Posterior cingulate gyrus (tissue), 11 donors: Measurements from ENCODE around the gene PITX2.
A peak's percentile ranks its signal among the peaks of the same experiment; 100 is the strongest.

Experiments used
- DNase-seq, 10 donors: peaks; one replicate each; pipeline versions ENCODE4 v3.0.0 to v3.0.0-alpha.2; 2020 to 2021; ENCODE audit warnings: mixed read lengths in 3 of 10
- intact Hi-C: fragments of 100-400 bp; cut with DNase I; formaldehyde crosslinking; loops from one replicate; pipeline ENCODE4 v1.15.1; 2023

PITX2 gene

DNA sequence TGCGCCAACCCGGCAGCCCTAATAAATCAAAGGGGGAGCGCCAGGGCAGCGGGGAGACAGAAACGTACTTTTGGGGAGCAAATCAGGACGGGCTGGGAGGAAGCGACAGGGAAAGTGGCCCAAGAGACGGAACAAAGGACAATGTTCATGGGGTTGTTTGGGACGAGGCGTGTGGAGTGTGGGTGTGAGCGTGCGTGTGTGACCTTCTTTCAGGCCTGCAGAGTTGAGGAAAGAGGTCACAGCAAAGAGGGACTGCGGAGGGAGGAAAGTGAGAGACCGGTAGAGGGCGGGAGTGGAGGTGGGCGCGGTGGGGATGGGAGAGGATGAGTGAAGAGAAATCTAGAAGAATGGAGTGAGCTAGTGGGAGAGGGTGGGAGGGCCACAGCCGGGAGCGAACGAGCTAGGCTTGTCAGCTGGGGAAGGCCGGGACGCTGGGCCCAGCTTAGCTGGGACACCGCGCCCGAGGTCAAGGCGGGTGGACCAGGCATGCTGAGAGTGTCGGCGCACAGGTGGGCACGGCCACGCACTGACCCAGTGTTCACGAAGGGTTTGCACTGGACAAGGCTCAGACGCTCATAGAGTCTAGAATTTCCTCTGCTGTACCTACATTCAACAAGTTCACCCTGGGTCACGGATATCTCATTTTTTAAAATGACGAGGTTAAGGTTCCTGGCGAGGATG is 14.7 kb upstream of the PITX2 start:
- intact Hi-C loops, result loop anchor here (10.0 kb wide), 2 partner anchors 1217 to 1397 kb away; no protein-coding TSS in a partner anchor
- peak in 1 of 10 donors; percentile 52 for DNase-seq

GRCh38 chr4:110636680-110637407 is 14.0 kb upstream of the PITX2 start:
- intact Hi-C loops, result loop anchor here (10.0 kb wide), 2 partner anchors 1218 to 1398 kb away; no protein-coding TSS in a partner anchor
- peak in 2 of 10 donors; percentile 62 to 70 for DNase-seq

DNA sequence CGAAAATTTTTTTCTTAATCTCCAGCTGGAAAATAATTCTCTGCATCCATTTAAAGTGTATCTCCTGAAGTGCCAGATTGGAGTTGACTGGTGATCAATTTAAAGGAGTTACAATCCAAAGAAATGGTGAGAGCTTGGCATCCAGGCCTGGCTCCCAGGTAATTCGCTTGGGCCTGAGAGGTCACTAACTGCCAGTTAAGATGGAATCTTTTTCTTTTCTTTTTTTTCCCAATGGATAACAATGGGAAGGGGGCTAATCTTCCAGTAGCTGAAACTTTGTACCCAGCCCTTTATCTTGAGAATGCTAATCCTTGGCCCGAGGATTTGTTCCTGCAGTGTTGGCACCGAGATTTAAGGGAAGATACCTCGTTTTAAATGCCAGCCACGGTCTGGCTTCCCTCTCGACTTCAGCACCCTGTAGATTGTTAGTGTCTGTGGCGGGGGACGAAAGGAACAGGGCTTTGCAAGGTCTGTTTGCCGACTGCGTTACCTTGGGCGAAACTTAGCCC is 13.3 kb upstream of the PITX2 start:
- intact Hi-C loops, result loop anchor here (10.0 kb wide), 2 partner anchors 1219 to 1399 kb away; no protein-coding TSS in a partner anchor

GRCh38 chr4:110635163-110635865 is 12.4 kb upstream of the PITX2 start:
- intact Hi-C loops, result loop anchor here (10.0 kb wide), 2 partner anchors 1219 to 1399 kb away; no protein-coding TSS in a partner anchor
- no peak for DNase-seq

More for the DNA sequence above, 13.3 kb upstream of the PITX2 start:
- DNase-seq, result no peak

- intact Hi-C loops, result loop anchor here (5.0 to 10.0 kb wide), 3 partner anchors 843 to 1400 kb away; no protein-coding TSS in a partner anchor
- no peak for DNase-seq
These were observed 11.7 kb upstream of the PITX2 start for GRCh38 chr4:110634350-110635162.

DNA sequence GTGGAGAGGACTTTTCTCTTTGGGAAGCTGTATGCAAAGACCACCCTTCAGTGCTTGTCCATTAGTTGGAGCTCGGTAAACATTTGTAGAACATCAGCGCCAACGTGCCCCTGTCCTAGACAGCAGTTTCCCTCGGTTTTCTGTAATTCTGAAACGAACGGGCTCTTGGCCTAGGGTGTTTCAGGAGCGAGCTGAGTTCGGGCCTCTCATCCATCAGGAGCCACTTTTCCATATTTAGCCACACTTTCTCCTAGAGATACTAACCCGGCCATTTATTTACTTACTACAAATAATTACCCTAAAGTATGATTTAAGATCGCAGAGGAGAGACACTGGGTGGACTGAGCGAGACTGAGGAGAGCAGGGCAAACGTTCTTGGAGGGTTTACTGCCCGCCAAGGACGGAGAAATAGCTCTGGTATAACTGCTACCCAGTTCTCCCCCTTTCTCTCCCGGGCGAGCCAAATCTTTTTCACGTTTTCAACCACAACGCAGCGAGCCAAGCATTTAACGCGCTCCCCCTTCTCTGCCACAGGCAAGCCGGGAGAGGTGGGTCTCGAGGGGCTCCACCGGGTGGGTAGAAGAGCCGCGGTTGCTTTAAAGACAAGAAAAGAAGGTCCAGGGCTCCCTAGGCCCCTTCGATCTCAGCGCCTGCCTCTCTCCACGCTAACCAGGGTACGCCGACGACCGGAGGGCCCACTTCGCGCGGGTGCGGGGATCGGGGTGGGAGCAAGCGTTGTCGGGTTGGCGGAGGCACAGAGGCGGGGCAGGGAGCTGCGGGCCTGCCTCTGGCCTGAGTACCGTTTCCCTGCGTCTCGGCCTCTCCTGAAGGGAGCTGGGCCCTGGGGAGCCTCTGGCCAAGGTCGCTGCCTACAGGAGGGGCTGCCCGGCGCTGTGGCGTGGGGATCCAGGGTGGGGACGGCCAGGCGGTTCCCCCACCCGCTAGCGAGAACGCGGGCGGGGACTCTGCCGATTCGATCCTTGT is 10.8 kb upstream of the PITX2 start:
- intact Hi-C loops, result loop anchor here (5.0 to 10.0 kb wide), 3 partner anchors 844 to 1401 kb away; no protein-coding TSS in a partner anchor
- DNase-seq, result peak in 1 of 10 donors; percentile 73

DNA sequence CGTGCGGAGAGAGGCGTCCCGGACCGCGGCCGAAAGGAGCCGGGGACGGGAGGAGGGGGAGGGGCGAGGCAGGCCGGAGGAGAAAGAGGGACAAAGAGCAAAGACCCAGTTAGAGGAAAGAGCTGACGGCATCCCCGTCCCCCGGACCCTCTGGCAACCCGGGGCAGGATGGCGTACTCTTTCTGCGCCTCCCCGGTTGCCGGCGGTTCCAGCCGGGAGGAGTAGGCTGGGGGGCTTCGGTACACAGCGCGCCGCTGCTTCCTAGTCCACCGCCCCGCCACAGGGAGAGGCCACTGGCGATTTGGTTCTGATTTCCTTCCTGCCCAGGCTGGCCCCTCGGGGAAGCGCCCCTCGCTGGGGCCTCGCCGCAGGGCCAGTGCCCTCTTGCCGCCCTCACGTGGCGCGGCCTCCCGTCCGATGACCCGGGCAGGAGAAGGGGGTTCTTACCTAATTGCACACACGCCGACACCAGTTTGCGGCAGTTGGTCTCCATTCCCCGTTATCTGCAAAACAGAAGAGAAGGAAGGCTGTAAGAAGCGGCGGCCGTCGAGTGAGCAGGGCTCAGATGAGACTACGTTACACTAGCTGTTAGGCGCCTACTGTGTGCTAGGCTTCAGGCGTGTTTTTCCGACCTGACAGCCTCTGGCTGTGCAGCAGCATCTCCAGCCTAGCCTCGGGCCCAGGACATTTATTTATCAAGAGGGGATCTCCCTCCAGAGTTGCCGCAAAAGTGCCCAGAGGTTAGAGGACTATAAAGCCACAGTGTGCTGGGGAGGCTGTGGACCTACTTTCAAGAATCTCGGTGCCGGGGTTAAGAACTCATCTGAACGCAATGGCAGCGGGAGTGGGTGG is 9.9 kb upstream of the PITX2 start:
- intact Hi-C loops, result loop anchor here (1.0 to 10.0 kb wide), 4 partner anchors 845 to 1402 kb away; no protein-coding TSS in a partner anchor
- peak in 1 of 10 donors; percentile 71 for DNase-seq

DNA sequence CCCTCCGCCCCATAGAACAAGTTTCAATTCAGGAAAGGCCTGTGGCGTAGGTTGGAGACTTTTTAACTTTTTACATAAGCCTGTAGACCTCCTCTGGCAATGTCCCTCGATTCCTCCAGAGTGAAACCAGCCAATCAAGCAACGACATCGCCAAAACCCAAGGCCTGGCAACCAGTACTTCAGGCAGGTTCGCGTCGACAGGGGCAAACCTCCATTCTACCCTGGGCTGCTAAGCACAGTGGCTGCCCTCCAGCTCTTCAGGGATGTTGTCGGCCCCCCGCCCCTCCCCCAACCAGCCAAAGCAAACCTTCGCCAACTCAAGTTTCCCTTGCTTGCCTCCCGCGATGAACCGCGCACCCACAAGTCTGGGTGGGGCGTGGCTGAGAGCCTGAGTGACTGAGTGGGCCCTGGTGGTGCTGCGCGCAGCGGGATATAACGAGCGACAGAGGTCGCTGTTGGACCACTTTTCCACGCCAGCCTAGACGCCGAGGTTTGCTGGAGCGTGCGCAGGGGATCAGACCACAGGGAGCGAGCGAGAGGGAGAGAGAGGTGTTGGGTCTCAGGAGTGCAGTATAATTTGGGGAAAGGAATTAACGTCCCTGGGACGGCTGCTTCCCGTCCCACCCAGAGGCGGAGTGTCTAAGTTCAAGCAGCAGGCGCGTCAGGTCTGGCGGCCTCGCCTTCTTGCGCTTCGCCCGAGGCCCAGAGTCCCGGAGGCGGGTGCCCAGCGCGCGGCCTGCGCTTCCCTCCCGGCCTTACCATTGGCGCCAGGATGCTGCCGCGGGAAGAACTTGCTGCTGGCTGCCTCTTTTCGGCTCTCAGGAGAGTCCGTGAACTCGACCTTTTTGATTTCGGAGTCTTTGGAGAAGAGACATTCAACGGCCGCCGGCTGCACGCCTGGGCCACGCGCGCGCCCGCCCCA is 9.0 kb upstream of the PITX2 start:
- intact Hi-C loops, result loop anchor here (1.0 to 10.0 kb wide), 4 partner anchors 845 to 1403 kb away; no protein-coding TSS in a partner anchor
- DNase-seq, result peak in 9 of 10 donors; percentile 35 to 94 (median 62)

GRCh38 chr4:110630688-110631402 is 8.0 kb upstream of the PITX2 start:
- DNase-seq, result peak in 2 of 10 donors; percentile 36 to 58
- intact Hi-C loops, result loop anchor here (5.0 to 10.0 kb wide), 3 partner anchors 846 to 1404 kb away; no protein-coding TSS in a partner anchor

GRCh38 chr4:110629780-110630687 is 7.2 kb upstream of the PITX2 start:
- DNase-seq, result no peak
- intact Hi-C loops, result loop anchor here (5.0 to 10.0 kb wide), 3 partner anchors 847 to 1405 kb away; no protein-coding TSS in a partner anchor

DNA sequence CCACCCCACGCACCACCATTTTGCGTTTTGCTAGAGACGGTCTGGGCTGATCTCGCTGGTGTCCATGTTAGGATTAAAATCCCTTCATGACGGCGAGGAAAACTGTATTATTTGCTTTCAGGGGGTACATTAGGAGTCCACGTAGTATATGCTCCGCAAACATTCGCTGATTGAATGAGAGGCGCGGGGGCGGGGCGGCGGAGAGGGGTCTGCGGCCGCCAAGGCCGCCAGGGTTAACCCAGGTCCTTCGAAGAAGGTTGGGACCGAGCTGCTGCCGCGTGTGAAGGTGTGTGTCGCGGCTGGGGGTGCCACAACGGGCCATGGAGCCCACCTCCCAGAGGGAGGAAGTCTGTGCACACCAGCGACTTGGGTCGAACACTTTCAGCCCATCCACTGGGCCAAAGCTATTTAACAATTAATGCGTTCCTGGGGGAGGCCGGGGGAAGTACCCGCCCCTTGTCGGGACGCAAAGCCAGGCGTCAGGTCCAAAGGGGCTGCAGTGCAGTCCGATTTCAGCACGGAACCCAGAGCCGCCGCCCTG is 6.4 kb upstream of the PITX2 start:
- intact Hi-C loops, result no loop called here
- DNase-seq, result peak in 1 of 10 donors; percentile 53

GRCh38 chr4:110628663-110629213 is 5.9 kb upstream of the PITX2 start:
- intact Hi-C loops, result no loop called here
- DNase-seq, result no peak

DNA sequence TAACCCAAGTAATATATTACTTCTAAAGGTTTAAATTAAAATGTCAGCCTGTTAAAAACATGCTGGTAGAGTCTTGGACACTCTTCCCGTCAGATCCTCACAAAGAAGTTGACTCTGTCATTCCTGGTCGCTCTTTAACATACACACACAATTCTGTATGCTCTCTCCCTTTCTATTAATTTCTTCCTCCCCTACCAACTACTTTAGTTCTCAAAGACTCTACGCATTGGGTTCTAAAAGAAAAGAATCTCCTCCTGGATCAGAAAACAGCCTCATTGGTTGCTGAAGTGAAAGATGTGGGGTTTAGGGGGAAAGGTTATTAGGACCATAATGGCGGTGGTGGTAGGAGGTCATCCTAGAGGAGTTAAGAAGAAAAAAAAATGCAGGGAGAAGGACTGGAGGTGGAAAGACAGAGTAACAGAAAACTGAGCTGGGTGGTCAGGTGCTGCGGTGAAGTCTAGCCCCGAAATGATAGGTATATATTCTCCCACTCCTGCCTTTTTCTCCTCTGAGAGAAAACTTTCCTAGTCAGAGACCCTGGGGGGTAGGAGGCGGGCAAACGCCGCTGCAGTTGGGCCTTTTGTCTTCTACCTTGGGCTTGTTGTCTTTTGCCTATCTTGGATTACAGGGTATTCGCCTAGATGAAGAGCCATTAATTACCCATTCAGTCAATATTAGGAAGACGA is 5.2 kb upstream of the PITX2 start:
- intact Hi-C loops, result no loop called here
- DNase-seq, result no peak
